GOT3 (cell line): ENCODE data around the gene ACSM6.
"Not testable (repeated sequence)": the region's sequence is repeated elsewhere in the genome, so short reads cannot be mapped to it uniquely, and the experiment has no call there.

Experiments
- DNase-seq: peaks from one replicate; lab custom pipeline; 2025; ENCODE audit warnings: mixed read lengths; lab: John Stamatoyannopoulos, UW

The ACSM6 gene, protein sequence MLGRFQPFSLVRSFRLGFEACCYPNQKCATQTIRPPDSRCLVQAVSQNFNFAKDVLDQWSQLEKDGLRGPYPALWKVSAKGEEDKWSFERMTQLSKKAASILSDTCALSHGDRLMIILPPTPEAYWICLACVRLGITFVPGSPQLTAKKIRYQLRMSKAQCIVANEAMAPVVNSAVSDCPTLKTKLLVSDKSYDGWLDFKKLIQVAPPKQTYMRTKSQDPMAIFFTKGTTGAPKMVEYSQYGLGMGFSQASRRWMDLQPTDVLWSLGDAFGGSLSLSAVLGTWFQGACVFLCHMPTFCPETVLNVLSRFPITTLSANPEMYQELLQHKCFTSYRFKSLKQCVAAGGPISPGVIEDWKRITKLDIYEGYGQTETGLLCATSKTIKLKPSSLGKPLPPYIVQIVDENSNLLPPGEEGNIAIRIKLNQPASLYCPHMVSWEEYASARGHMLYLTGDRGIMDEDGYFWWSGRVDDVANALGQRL

GRCh38 chr10:95193944-95194343 is at the start of gene ACSM6:
Gene ACSM6 (plus strand): TSS chr10:95194238. CDS start chr10:95194486, 248 bp downstream.
- DNase-seq = no peak

DNA sequence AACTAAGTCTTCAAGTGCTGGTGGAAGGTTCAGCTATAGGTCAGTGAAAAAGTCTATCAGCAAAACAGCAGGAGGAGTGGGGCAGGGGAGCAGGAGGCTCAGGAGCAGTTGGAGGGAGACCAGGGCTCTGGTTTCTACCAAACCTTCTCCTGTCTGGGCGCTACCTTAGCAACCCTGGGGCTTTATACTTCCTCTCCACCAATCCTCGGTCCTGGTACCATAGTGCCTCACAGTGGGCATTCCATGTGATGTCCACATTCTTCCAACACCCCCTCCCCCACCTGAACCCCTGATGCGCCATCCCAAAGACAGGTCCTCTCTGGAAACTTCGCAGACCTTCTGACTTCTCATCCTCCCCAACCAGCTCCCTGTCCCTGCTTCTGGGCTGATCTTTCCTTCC is 25.3 kb upstream of the ACSM6 start:
- DNase-seq = no peak

DNA sequence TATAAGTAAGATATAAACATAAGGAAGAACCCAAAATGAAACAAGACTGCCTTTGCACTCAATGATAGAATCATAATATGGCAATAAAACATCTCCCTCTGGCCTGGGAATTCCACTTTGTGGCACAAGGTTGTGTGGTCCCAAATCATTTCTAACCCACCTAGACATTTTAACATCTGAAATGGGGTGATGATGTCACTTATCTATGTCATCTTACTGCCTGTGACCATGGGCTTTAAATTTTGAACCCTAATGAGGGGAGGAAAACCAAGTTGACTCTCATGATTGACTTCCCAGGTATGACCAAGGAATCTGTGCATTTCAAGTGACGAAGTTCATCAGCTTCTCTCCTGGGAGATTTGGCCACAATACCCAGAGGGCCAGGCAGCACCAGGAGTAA is 24.5 kb upstream of the ACSM6 start:
- no peak for DNase-seq

- DNase-seq = no peak
Measured at GRCh38 chr10:95170790-95171189, 23.2 kb upstream of the ACSM6 start.

DNA sequence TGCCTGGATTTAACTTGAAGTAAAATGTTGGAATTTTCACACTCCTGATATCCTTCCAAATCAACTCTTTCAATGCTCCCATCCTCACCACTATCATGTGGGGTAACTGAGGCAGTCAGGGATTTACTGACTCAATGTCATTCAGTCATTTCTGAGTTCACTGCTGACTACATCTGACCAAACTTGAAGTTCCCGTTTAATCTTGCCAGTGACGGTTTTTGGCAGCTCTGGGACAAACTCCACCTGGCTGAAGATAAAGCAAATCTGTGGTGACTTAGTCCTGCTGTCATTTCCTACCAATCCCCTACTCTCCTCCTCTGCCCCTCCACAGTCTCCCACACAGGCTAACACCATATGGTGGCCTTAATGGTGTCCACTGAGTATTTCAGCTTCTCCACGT is 22.7 kb upstream of the ACSM6 start:
- no peak for DNase-seq

GRCh38 chr10:95172851-95173250 is 21.2 kb upstream of the ACSM6 start:
- DNase-seq = no peak

DNA sequence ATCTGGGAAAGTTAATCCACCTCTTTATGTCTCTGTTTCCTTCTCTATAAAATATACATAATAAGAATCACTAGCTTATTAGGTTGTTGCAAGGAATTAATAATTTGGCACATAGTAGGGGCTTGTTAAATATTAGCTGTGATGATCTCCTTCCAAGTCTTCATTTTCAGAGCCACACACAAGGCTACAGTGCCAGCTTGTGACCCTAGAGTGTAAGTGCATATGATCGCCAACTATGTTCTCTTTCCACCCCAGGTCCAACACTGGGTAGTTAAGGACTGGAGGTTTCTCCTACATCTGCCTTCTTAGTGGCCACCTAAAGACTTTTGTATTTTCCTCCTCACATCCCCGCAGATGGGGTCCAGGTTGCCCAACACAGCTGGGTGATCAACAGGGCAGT is 17.9 kb upstream of the ACSM6 start:
- DNase-seq = no peak

DNA sequence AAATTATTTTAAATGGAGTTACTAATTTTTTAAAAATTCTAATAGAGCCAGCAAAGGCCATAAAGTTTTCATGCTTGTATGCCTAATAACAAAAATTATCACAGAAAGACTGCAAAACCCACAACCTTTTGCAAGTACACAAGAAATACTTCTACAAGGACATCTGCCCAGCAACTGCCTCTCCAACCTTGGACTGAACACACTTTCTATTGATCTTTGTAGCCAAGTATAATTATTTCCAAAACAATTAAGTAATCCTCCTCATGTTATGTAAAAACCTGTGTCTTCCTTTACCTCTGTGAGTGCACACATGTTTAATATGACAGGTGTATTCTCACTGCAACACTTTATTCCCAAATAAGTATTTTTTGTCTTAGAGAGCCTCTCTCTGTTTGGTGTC is 16.6 kb upstream of the ACSM6 start:
- DNase-seq = no peak

DNA sequence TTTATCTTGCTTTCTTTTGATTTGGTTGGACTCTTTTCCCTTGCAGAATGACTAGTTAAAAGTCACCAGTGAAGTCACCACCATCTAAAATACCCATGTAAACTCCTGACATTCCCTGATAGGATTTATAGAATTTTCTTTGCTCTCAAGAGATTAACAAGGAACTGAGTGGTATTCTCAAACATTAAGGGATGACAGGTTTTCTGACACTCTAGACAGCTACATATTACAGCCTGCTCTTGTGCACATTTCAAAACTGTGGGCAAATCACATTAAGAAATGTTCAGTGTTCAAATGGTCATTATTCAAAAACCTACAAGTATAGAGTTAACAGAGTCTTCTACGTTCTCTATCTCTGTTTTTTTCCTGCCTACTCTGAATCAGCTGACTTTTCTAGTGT is 15.8 kb upstream of the ACSM6 start:
- no peak for DNase-seq

GRCh38 chr10:95178797-95179196 is 15.2 kb upstream of the ACSM6 start:
- no peak for DNase-seq

DNA sequence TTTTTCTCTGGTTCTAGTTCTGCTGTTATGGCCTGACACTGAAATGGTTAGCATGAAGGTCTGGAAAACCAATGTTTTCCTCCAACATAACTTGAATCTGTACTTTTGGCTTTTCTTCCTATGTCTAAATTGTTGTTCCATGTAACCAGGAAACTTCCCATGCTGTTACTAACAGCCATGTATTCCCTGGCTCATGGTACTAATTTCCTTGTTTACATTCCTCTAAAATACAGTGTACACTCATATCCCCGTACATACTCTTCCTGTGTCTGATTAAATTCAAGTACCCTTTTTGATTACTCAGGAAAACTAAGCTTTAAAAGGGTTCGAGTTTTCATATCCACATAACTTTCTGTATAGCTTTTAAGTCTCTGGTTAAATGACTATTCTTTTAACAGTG is 12.3 kb upstream of the ACSM6 start:
- no peak for DNase-seq

- DNase-seq = peak; percentile 72
Measured at GRCh38 chr10:95183271-95184230, 10.5 kb upstream of the ACSM6 start.

GRCh38 chr10:95187617-95188016 is 6.4 kb upstream of the ACSM6 start:
- no peak for DNase-seq

- no peak for DNase-seq
Measured at GRCh38 chr10:95188593-95188992, 5.4 kb upstream of the ACSM6 start.

DNA sequence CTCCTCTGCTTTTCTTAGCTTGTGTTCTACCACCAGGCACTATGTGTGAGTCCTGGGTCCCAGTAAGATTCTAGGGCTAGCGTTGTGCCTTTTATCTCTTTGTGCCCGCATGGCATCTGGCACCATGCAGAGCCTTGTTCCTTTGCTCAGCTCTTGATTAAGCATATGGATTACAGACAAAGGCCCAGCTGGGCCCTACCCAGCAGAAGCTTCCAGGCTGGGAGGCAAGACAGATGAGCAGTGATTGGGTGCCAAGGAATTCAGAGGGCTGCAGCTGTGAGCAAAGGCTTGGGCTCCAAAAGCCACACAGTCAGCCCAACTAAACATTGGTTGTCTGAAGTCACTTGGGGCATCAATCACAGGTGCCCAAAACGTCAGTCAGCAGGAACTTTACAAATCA is 2.0 kb downstream of the ACSM6 start:
- DNase-seq = no peak

GRCh38 chr10:95201736-95202135 is 7.7 kb downstream of the ACSM6 start:
- no peak for DNase-seq

GRCh38 chr10:95202865-95203264 is 8.8 kb downstream of the ACSM6 start:
- DNase-seq = not testable (repeated sequence)

DNA sequence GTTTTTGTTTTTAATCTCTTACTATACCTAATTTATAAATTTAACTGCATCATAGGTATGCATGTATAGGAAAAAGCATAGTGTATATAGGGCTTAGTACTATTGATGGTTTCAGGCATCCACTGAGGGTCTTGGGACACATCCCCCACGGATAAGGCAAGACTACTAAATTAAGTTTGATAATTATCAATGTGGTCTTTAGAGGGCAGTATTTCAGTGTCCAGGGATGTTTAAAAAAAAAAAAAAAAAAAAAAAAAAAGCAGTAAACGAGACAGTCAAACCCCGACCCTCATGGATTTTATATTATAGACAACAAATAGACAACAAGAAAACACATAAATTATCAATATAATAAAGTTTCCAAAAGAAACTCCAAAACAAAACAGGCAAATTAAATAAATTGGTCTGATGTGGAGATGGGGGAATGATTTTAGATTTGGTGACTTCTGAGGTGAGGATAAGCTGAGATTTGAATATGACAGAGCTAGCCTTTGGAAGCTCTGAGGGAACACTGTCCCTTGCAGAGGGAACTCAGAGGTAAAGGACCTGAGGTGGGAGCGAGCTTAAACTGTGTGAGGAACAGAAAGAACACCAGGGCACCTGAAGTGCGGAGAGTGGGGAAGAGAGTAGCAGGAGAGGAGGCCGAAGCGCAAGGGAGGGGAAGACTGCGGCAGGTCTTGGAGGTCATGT is 14.8 kb downstream of the ACSM6 start:
- no peak for DNase-seq

- DNase-seq = no peak
Measured at GRCh38 chr10:95209509-95210127, 15.6 kb downstream of the ACSM6 start.

GRCh38 chr10:95211606-95212279 is 17.7 kb downstream of the ACSM6 start:
- DNase-seq = no peak

- DNase-seq = no peak
Measured at GRCh38 chr10:95214369-95214768, 20.3 kb downstream of the ACSM6 start.
